Measurements from ENCODE around the gene SPRYD7. TPM values are rescaled to one million over a fixed set of nuclear protein-coding genes. Genes with fewer than 3 reads are reported as not detected.

SPRYD7 gene
- polyA plus RNA-seq = 1 to 10 TPM; 3.2 to 4.3 (median 4.3) TPM

- Mint-ChIP-seq H3K27me3 (ENCODE audit: low read depth in 3 of 3) (peaks cover 6 to 12% (median 6%) of the 10 kb centered on the region in 3 donors), H3K9me3 (no peaks in the 10 kb centered on the region), H3K36me3 (peaks cover 0 to 3% (median 0%) of the 10 kb centered on the region in 3 donors), H3K27ac (peak within 1 kb of the TSS; percentile 86 to 93 (median 89)), H3K4me1 (peaks cover 19 to 21% of the 10 kb centered on the region in 2 donors), H3K4me3 (peak within 1 kb of the TSS; percentile 94 to 99 (median 96))
- DNase-seq = peak; percentile 96 to 97 (median 96)
Observed at GRCh38 chr13:49936075-49936967, at the start of gene SPRYD7. Gene SPRYD7, minus strand, starts transcription at chr13:49936340. Its CDS starts 105 bp downstream, at chr13:49936235.

- no peaks in the 10 kb centered on the region for H3K27me3 Mint-ChIP-seq (ENCODE audit: low read depth in 3 of 3)
- peaks cover 0 to 12% (median 3%) of the 10 kb centered on the region in 3 donors for H3K36me3 Mint-ChIP-seq
- H3K4me3 Mint-ChIP-seq = no peak overlapping the region
- H3K9me3 Mint-ChIP-seq = no peaks in the 10 kb centered on the region
- H3K27ac Mint-ChIP-seq = no peak overlapping the region
- no peak for DNase-seq
- no peaks in the 10 kb centered on the region for H3K4me1 Mint-ChIP-seq
Observed at GRCh38 chr13:49985129-49985528, 49.0 kb upstream of the SPRYD7 start.

- H3K36me3 Mint-ChIP-seq = peaks cover 0 to 12% (median 3%) of the 10 kb centered on the region in 3 donors
- no peaks in the 10 kb centered on the region for H3K27me3 Mint-ChIP-seq (ENCODE audit: low read depth in 3 of 3)
- no peak overlapping the region for H3K27ac Mint-ChIP-seq
- H3K9me3 Mint-ChIP-seq = no peaks in the 10 kb centered on the region
- H3K4me1 Mint-ChIP-seq = peaks cover 0 to 2% of the 10 kb centered on the region in 2 donors
- no peak for DNase-seq
- H3K4me3 Mint-ChIP-seq = no peak overlapping the region
Observed at GRCh38 chr13:49980266-49980665, 44.1 kb upstream of the SPRYD7 start.

- no peak for DNase-seq
- H3K4me1 Mint-ChIP-seq = peaks cover 0 to 2% of the 10 kb centered on the region in 2 donors
- no peak overlapping the region for H3K27ac Mint-ChIP-seq
- H3K9me3 Mint-ChIP-seq = no peaks in the 10 kb centered on the region
- H3K4me3 Mint-ChIP-seq = no peak overlapping the region
- H3K36me3 Mint-ChIP-seq = peaks cover 0 to 8% (median 0%) of the 10 kb centered on the region in 3 donors
- H3K27me3 Mint-ChIP-seq (ENCODE audit: low read depth in 3 of 3) = peaks cover 0 to 1% (median 0%) of the 10 kb centered on the region in 3 donors
Observed at GRCh38 chr13:49977992-49978391, 41.9 kb upstream of the SPRYD7 start.

GRCh38 chr13:49976314-49977258 lies 40.4 kb upstream of the SPRYD7 start:
- H3K27me3 Mint-ChIP-seq (ENCODE audit: low read depth in 3 of 3) = peaks cover 0 to 1% (median 0%) of the 10 kb centered on the region in 3 donors
- H3K9me3 Mint-ChIP-seq = no peaks in the 10 kb centered on the region
- peak; percentile 61 to 69 (median 63) for DNase-seq
- no peak overlapping the region for H3K4me3 Mint-ChIP-seq
- H3K36me3 Mint-ChIP-seq = peaks cover 0 to under 1% (median 0%) of the 10 kb centered on the region in 3 donors
- H3K4me1 Mint-ChIP-seq = peaks cover 0 to 2% of the 10 kb centered on the region in 2 donors
- no peak overlapping the region for H3K27ac Mint-ChIP-seq

GRCh38 chr13:49975826-49976225 lies 39.7 kb upstream of the SPRYD7 start:
- DNase-seq = no peak
- H3K4me3 Mint-ChIP-seq = no peak overlapping the region
- H3K4me1 Mint-ChIP-seq = peaks cover 0 to 2% of the 10 kb centered on the region in 2 donors
- H3K27ac Mint-ChIP-seq = no peak overlapping the region
- peaks cover 0 to 1% (median 0%) of the 10 kb centered on the region in 3 donors for H3K27me3 Mint-ChIP-seq (ENCODE audit: low read depth in 3 of 3)
- H3K36me3 Mint-ChIP-seq = no peaks in the 10 kb centered on the region
- H3K9me3 Mint-ChIP-seq = no peaks in the 10 kb centered on the region

GRCh38 chr13:49972709-49973108 lies 36.6 kb upstream of the SPRYD7 start:
- no peak overlapping the region for H3K4me3 Mint-ChIP-seq
- peaks cover 0 to 2% of the 10 kb centered on the region in 2 donors for H3K4me1 Mint-ChIP-seq
- H3K36me3 Mint-ChIP-seq = peaks cover 0 to 6% (median 0%) of the 10 kb centered on the region in 3 donors
- DNase-seq = no peak
- H3K9me3 Mint-ChIP-seq = no peaks in the 10 kb centered on the region
- peaks cover 0 to 1% (median 0%) of the 10 kb centered on the region in 3 donors for H3K27me3 Mint-ChIP-seq (ENCODE audit: low read depth in 3 of 3)
- no peak overlapping the region for H3K27ac Mint-ChIP-seq

- Mint-ChIP-seq H3K4me1 (no peaks in the 10 kb centered on the region), H3K27ac (no peak overlapping the region), H3K4me3 (no peak overlapping the region), H3K27me3 (ENCODE audit: low read depth in 3 of 3) (peaks cover 0 to 2% (median 1%) of the 10 kb centered on the region in 3 donors), H3K36me3 (peaks cover 14 to 42% (median 36%) of the 10 kb centered on the region in 3 donors), H3K9me3 (peaks cover 0 to 29% (median 10%) of the 10 kb centered on the region in 6 donors)
- DNase-seq = no peak
Observed at GRCh38 chr13:49967456-49967855, 31.3 kb upstream of the SPRYD7 start.

GRCh38 chr13:49958321-49958720 lies 22.2 kb upstream of the SPRYD7 start:
- Mint-ChIP-seq H3K36me3 (peaks cover 12 to 25% (median 16%) of the 10 kb centered on the region in 3 donors), H3K4me3 (no peak overlapping the region), H3K27ac (no peak overlapping the region), H3K4me1 (no peaks in the 10 kb centered on the region), H3K27me3 (ENCODE audit: low read depth in 3 of 3) (peaks cover 0 to 4% (median 0%) of the 10 kb centered on the region in 3 donors), H3K9me3 (peaks cover 0 to 10% (median 6%) of the 10 kb centered on the region in 6 donors)
- DNase-seq = no peak

- Mint-ChIP-seq H3K36me3 (peaks cover 7 to 10% (median 8%) of the 10 kb centered on the region in 3 donors), H3K4me3 (no peak overlapping the region), H3K9me3 (no peaks in the 10 kb centered on the region), H3K27me3 (ENCODE audit: low read depth in 3 of 3) (peaks cover 0 to 4% (median 0%) of the 10 kb centered on the region in 3 donors), H3K4me1 (no peaks in the 10 kb centered on the region), H3K27ac (no peak overlapping the region)
- no peak for DNase-seq
Observed at GRCh38 chr13:49956131-49956530, 20.0 kb upstream of the SPRYD7 start.

- DNase-seq = no peak
- H3K36me3 Mint-ChIP-seq = peaks cover 0 to 7% (median 4%) of the 10 kb centered on the region in 3 donors
- H3K4me1 Mint-ChIP-seq = no peaks in the 10 kb centered on the region
- H3K9me3 Mint-ChIP-seq = no peaks in the 10 kb centered on the region
- no peak overlapping the region for H3K27ac Mint-ChIP-seq
- H3K4me3 Mint-ChIP-seq = no peak overlapping the region
- peaks cover 0 to 4% (median 0%) of the 10 kb centered on the region in 3 donors for H3K27me3 Mint-ChIP-seq (ENCODE audit: low read depth in 3 of 3)
Observed at GRCh38 chr13:49954674-49955455, 18.7 kb upstream of the SPRYD7 start.

GRCh38 chr13:49953560-49953959 lies 17.4 kb upstream of the SPRYD7 start:
- peaks cover 0 to 4% (median 0%) of the 10 kb centered on the region in 3 donors for H3K27me3 Mint-ChIP-seq (ENCODE audit: low read depth in 3 of 3)
- no peak for DNase-seq
- H3K4me1 Mint-ChIP-seq = no peaks in the 10 kb centered on the region
- H3K27ac Mint-ChIP-seq = no peak overlapping the region
- H3K4me3 Mint-ChIP-seq = no peak overlapping the region
- peaks cover 0 to 7% (median 7%) of the 10 kb centered on the region in 3 donors for H3K36me3 Mint-ChIP-seq
- peaks cover 0 to 6% (median 0%) of the 10 kb centered on the region in 6 donors for H3K9me3 Mint-ChIP-seq

Data from immature natural killer cell (primary cell).